Measurements from ENCODE around the gene KCNQ2.

KCNQ2 gene

GRCh38 chr20:63365601-63366389 is 106.7 kb downstream of the KCNQ2 start:
- FAIRE-seq = no peak

GRCh38 chr20:63364801-63365585 is 107.5 kb downstream of the KCNQ2 start:
- no peak for FAIRE-seq

- no peak for FAIRE-seq
Observed at GRCh38 chr20:63363981-63364561, 108.4 kb downstream of the KCNQ2 start.

GRCh38 chr20:63363013-63363957 is 109.2 kb downstream of the KCNQ2 start:
- FAIRE-seq = no peak

GRCh38 chr20:63362436-63363009 is 109.9 kb downstream of the KCNQ2 start:
- FAIRE-seq = no peak

GRCh38 chr20:63361519-63362435 is 110.7 kb downstream of the KCNQ2 start:
- FAIRE-seq = no peak

- FAIRE-seq = no peak
Observed at GRCh38 chr20:63360850-63361518, 111.5 kb downstream of the KCNQ2 start, which contains the start of gene CHRNA4. CHRNA4 (minus strand) TSS chr20:63361349; CDS start chr20:63361165, 184 bp downstream.

GRCh38 chr20:63359937-63360849 is 112.3 kb downstream of the KCNQ2 start:
- FAIRE-seq = no peak

- no peak for FAIRE-seq
Observed at GRCh38 chr20:63359164-63359934, 113.1 kb downstream of the KCNQ2 start.

- FAIRE-seq = no peak
Observed at GRCh38 chr20:63357921-63358905, 114.2 kb downstream of the KCNQ2 start.

- no peak for FAIRE-seq
Observed at GRCh38 chr20:63356931-63357879, 115.2 kb downstream of the KCNQ2 start.

GRCh38 chr20:63356511-63356910 is 115.9 kb downstream of the KCNQ2 start:
- no peak for FAIRE-seq

GRCh38 chr20:63355781-63356295 is 116.6 kb downstream of the KCNQ2 start:
- FAIRE-seq = no peak

GRCh38 chr20:63354636-63355350 is 117.7 kb downstream of the KCNQ2 start:
- no peak for FAIRE-seq

GRCh38 chr20:63352811-63353221 is 119.6 kb downstream of the KCNQ2 start:
- FAIRE-seq = no peak
